ENCODE data around the gene SPRR3. TPM values are rescaled to one million over a fixed set of nuclear protein-coding genes. Genes with fewer than 3 reads are reported as not detected.

Gene SPRR3
- total RNA-seq, 3 donors from 2014 or later: not detected

DNA sequence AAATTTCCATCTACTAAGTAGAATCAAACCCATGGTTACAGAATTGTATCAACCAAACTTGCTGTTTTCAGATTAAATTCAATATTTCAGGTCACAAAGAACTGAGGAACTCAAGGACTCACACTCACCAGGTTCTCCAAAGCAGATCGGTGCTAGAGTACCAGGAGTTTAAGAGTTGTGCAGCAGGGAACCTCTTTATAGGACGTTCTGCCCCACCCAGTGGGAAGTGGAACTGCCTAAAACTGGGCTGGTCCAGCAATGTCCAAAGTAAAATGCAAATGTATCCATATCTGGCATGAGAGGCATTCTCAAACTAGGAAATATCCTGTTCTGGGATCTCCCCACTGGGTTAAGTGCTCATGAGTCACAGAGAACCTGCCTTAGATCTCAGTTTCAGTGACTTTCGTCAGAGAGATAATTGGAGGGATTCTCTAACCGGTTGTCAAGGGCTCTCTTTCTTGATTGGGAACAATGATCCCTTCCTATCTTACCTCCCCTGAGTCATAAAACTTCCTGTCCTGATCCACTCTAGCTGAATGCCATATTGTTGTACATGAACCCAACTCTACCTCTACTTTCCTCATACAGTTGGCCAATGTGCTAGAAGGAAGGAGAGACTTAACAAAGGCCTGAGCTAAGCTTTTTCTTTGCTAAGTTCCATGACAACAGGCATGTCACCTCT is 39.5 kb downstream of the SPRR3 start, which contains the start of gene SPRR2D:
Gene SPRR2D, minus strand, starts transcription at position 171 of the 682 bp plus-strand sequence. CDS start 774 bp downstream, outside the sequence.
- no peaks in the 10 kb centered on the region for H3K27me3 ChIP-seq
- TF ChIP-seq POLR2A (IDR thresholded peaks at IDR 0.05) (no peak), POLR2AphosphoS5 (IDR thresholded peaks at IDR 0.05) (no peak)
- TF ChIP-seq, protein P1, sequence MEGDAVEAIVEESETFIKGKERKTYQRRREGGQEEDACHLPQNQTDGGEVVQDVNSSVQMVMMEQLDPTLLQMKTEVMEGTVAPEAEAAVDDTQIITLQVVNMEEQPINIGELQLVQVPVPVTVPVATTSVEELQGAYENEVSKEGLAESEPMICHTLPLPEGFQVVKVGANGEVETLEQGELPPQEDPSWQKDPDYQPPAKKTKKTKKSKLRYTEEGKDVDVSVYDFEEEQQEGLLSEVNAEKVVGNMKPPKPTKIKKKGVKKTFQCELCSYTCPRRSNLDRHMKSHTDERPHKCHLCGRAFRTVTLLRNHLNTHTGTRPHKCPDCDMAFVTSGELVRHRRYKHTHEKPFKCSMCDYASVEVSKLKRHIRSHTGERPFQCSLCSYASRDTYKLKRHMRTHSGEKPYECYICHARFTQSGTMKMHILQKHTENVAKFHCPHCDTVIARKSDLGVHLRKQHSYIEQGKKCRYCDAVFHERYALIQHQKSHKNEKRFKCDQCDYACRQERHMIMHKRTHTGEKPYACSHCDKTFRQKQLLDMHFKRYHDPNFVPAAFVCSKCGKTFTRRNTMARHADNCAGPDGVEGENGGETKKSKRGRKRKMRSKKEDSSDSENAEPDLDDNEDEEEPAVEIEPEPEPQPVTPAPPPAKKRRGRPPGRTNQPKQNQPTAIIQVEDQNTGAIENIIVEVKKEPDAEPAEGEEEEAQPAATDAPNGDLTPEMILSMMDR (IDR thresholded peaks at IDR 0.05): no peak
- H3K27ac ChIP-seq: no peak within 1 kb of the TSS
- DNase-seq (ENCODE audit: low spot score in 2 of 2): no peak
- intact Hi-C loops (cut with DNase I; ENCODE audit: low total_unique reads): no loop called here
- H3K9me3 ChIP-seq: no peaks in the 10 kb centered on the region
- H3K4me3 ChIP-seq: no peak within 1 kb of the TSS
- no peaks in the 10 kb centered on the region for H3K4me1 ChIP-seq
- no peaks in the 10 kb centered on the region for H3K36me3 ChIP-seq

DNA sequence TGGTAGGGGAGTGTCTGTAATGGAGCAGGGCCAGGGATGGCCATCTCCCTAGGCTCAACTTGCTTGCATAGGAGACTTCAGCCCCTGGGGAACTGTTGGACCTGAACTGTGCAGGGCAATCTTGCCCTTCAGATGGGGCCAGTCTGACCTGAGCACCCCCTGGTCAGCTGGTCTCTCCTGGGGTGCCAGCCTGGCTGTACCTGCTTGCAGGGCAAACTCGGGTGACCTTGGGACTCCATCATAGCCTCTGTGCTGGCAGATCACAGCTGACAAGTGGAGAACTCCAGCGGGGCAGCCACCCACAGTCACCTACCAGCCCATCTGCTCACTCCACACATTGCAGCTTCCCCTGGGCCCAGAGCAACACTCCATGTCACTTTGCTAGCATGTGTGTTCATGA is 47.7 kb downstream of the SPRR3 start:
- H3K4me3 ChIP-seq: no peak overlapping the region
- no peaks in the 10 kb centered on the region for H3K36me3 ChIP-seq
- H3K9me3 ChIP-seq: no peaks in the 10 kb centered on the region
- no peaks in the 10 kb centered on the region for H3K4me1 ChIP-seq
- no peaks in the 10 kb centered on the region for H3K27me3 ChIP-seq
- no peak overlapping the region for H3K27ac ChIP-seq
- DNase-seq (ENCODE audit: low spot score in 2 of 2): no peak
- intact Hi-C loops (cut with DNase I; ENCODE audit: low total_unique reads): no loop called here
- TF ChIP-seq POLR2A (IDR thresholded peaks at IDR 0.05) (no peak), POLR2AphosphoS5 (IDR thresholded peaks at IDR 0.05) (no peak)
- TF ChIP-seq, protein P1 (IDR thresholded peaks at IDR 0.05): no peak

Other genes with a start within 250 kb of the SPRR3 start
- not detected for gene KPRP, start 243.7 kb upstream of the SPRR3 start, total RNA-seq
- not detected for gene LCE1F, start 226.6 kb upstream of the SPRR3 start, total RNA-seq
- not detected for gene LCE1E, start 215.5 kb upstream of the SPRR3 start, total RNA-seq
- not detected for gene LCE1D, start 205.0 kb upstream of the SPRR3 start, total RNA-seq
- gene LCE1C, start 195.1 kb upstream of the SPRR3 start, total RNA-seq: not detected
- gene LCE1B, start 189.8 kb upstream of the SPRR3 start, total RNA-seq: not detected
- not detected for gene LCE1A, start 174.3 kb upstream of the SPRR3 start, total RNA-seq
- not detected for gene LCE6A, start 158.9 kb upstream of the SPRR3 start, total RNA-seq
- gene LCE7A, start 141.8 kb upstream of the SPRR3 start, total RNA-seq: not detected
- gene SMCP, start 123.4 kb upstream of the SPRR3 start, total RNA-seq: not detected
- not detected for gene IVL, start 93.2 kb upstream of the SPRR3 start, total RNA-seq
- gene SPRR5, start 54.5 kb upstream of the SPRR3 start, total RNA-seq: not detected
- gene SPRR4, start 31.1 kb upstream of the SPRR3 start, total RNA-seq: not detected
- not detected for gene SPRR1A, start 17.7 kb upstream of the SPRR3 start, total RNA-seq
- gene SPRR1B, start 29.5 kb downstream of the SPRR3 start, total RNA-seq: not detected
- not detected for gene SPRR2D, start 39.4 kb downstream of the SPRR3 start, total RNA-seq
- not detected for gene SPRR2A, start 55.8 kb downstream of the SPRR3 start, total RNA-seq
- not detected for gene SPRR2B, start 69.9 kb downstream of the SPRR3 start, total RNA-seq
- gene SPRR2E, start 92.8 kb downstream of the SPRR3 start, total RNA-seq: not detected
- gene SPRR2F, start 111.8 kb downstream of the SPRR3 start, total RNA-seq: not detected
- gene SPRR2G, start 149.1 kb downstream of the SPRR3 start, total RNA-seq: not detected
- gene LELP1, start 201.7 kb downstream of the SPRR3 start, total RNA-seq: not detected
- not detected for gene PRR9, start 215.8 kb downstream of the SPRR3 start, total RNA-seq

Data from breast epithelium (tissue), 4 donors.